Measurements from ENCODE around the gene PINLYP. TPM values are rescaled to one million over a fixed set of nuclear protein-coding genes. Genes with fewer than 3 reads are reported as not detected.
"Not testable (repeated sequence)": the region's sequence is repeated elsewhere in the genome, so short reads cannot be mapped to it uniquely, and the experiment has no call there.

The PINLYP gene
- total RNA-seq, 1 donor from 2014 or later: 0.73 TPM

DNA sequence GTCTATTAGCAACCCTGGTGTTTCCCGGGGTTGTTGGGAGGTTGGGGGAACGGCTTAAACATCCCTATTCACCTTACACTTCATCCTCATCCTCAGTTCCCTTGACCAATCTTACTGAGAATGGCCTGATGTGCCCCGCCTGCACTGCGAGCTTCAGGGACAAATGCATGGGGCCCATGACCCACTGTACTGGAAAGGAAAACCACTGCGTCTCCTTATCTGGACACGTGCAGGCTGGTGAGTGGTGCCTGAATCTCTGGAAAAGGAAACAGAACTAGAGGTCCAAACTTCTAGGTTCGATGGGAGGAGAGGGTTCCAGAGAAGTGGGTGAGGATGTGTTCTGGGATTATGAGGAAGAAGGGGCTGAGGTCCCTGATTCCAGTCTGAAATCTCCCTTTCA lies 5.9 kb downstream of the PINLYP start:
- no peak for DNase-seq (ENCODE audit: low read depth, low spot score)

DNA sequence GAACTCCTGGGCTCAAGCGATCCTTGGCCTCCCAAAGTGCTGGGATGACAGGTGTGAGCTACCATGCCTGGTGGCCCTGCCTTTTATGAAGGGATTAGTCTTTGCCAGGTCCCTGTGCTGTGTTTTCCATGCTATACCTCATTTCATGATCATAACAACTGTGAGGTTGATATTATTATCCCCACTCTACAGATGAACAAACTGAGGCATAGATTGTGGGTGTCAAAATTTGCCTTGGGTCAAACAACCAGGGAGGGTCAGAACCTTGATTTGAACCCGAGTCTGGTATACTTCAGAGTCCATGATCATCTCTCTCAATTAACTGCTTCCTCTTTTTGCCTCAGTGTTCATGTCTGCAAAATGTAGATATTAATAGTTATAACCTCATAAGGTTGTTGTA lies 6.9 kb downstream of the PINLYP start:
- no peak for DNase-seq (ENCODE audit: low read depth, low spot score)

- no peak for DNase-seq (ENCODE audit: low read depth, low spot score)
These were observed 8.9 kb downstream of the PINLYP start for GRCh38 chr19:43584484-43584883.

GRCh38 chr19:43586346-43586745 lies 10.7 kb downstream of the PINLYP start:
- no peak for DNase-seq (ENCODE audit: low read depth, low spot score)

DNA sequence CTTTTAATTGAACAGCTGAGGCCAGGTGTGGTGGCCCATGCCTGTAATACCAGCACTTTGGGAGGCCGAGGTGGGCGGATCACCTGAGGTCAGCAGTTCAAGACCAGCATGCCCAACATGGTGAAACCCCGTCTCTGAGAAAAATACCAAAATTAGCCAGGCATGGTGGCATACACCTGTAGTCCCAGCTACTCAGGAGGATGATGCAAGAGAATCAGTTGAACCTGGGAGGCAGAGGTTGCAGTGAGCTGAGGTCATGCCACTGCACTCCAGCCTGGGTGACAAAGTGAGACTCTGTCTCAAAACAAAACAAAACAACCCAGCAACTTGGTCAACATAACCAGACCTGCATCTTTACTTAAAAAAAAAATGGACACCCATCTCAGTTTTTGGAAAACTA lies 11.4 kb downstream of the PINLYP start:
- DNase-seq (ENCODE audit: low read depth, low spot score): not testable (repeated sequence)

DNA sequence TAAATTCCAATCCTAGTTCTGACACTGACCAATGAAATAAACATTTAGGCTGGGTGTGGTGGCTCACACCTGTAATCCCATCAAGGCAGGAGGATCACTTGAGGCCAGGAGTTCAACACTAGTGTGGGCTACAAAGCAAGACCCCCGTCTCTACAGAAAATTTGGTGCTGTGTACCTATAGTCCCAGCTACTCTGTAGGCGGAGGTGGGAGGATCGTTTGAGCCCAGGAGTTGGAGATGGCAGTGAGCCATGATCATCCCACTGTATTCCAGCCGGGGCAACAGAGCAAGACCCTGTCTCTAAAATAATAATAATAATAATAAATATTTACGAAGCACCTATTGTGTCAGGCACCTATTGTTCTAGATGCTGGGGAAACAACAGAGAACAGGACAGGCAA lies 13.7 kb downstream of the PINLYP start:
- no peak for DNase-seq (ENCODE audit: low read depth, low spot score)

- no peak for DNase-seq (ENCODE audit: low read depth, low spot score)
These were observed 14.1 kb downstream of the PINLYP start for GRCh38 chr19:43589678-43590077.

GRCh38 chr19:43591904-43592772 lies 16.5 kb downstream of the PINLYP start:
- no peak for DNase-seq (ENCODE audit: low read depth, low spot score)

- DNase-seq (ENCODE audit: low read depth, low spot score): no peak
These were observed 17.3 kb downstream of the PINLYP start for GRCh38 chr19:43592800-43593350.

DNA sequence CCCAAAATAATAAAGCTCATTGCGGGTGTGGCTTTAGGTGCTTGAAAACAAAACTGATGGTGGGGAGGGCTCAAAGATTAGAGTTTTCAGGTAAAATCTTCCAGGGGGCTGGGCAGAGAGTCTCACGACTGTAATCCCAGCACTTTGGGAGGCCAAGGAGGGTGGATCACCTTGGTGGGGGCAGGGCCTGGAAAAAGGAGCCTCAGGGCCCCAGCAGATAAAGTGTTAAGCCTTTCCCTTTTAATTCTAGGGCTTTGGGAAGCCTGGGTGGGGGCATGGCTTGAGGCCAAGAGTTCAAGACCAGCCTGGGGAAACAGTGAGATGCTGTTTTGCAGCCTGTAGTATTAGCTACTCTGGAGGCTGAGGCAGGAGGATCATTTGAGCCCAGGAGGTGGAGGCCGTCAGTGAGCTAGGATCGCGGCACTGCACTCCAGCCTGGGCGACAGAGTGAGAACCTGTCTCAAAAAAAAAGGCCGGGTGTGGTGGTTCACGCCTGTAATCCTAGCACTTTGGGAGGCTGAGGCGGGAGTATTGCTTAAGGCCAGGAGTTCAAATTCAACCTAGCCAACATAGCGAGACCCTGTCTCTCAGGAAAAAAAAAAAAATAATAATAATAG lies 18.6 kb downstream of the PINLYP start:
- DNase-seq (ENCODE audit: low read depth, low spot score): no peak

DNA sequence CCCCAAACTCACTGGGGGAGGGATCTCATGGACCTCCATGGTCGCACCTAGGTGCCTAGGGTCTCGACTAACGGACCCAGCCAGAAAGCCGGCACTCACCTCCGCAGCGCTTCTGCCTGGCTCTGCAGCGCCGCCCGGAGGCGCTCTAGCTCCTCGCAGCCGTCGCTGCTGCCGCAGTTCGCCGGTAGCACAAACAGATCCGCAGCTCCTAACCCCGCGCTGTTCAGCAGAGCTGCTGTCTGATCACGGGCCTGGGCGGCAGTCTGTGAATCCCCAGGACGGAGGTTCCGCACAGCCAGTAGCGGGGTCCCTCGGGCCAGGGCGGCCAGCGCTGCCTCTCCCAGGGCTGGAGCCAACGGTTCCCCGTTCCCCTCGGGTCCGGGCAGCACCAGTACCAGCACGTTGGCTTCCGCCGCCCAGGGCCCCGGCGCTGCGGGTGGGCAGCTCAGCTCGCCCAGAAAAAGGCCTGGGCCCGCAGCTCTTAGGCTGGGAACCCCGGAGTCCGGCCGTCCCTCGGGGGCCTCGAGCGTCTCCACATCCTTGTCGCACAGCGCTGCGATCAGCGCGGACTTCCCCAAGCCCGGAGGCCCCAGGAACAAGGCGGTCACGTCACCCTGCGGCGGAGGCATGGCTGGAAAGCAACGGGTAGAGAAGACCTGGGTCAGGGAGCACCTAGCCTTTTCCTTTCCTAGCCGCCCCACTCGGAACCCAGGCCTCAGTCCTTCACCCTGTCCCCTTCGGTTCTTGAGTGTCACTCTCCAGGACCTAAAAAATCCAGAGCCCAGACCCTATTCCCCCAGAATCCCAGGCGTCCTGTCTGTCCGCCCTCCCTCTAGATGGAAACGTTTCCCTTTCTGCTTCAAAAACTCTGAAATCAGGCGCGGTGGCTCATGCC lies 19.4 kb downstream of the PINLYP start:
- DNase-seq (ENCODE audit: low read depth, low spot score): no peak

- no peak for DNase-seq (ENCODE audit: low read depth, low spot score)
These were observed 20.0 kb downstream of the PINLYP start for GRCh38 chr19:43595605-43595998.

GRCh38 chr19:43595999-43596841 lies 20.6 kb downstream of the PINLYP start, which contains the start of the genes IRGQ and ZNF576:
IRGQ (minus strand) TSS chr19:43596134; CDS start chr19:43595338, 796 bp downstream.
ZNF576 (plus strand) TSS chr19:43596595; CDS start chr19:43597109, 514 bp downstream.
- peak; percentile 95 for DNase-seq (ENCODE audit: low read depth, low spot score)

DNA sequence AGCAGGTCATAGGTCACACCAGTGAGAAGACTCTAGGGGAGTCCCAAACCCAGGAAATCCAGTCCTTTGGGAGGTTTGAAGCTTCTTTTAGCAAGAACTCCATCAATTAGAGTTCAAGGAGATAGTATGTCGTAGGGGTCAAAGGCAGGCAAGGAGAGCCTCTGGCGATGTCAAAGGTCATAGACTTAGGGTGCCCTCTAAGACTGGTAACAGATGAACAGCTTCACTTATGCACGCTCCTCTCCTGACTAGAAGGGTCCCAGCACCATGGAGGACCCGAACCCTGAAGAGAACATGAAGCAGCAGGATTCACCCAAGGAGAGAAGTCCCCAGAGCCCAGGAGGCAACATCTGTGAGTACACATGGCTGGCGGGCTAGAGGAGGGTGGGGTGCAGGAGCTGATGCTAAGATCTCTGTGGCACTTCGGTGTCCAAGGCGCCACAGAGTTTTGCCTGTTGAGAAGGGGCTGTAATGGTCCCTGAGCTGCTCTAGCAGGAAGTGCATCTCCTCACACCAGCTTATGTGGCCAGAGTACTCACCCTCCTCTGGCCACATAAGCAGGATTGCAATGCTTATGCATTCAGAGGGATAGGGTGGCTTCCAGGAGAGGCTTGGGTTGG lies 21.4 kb downstream of the PINLYP start:
- DNase-seq (ENCODE audit: low read depth, low spot score): no peak

- DNase-seq (ENCODE audit: low read depth, low spot score): no peak
These were observed 22.3 kb downstream of the PINLYP start for GRCh38 chr19:43597876-43598275.

DNA sequence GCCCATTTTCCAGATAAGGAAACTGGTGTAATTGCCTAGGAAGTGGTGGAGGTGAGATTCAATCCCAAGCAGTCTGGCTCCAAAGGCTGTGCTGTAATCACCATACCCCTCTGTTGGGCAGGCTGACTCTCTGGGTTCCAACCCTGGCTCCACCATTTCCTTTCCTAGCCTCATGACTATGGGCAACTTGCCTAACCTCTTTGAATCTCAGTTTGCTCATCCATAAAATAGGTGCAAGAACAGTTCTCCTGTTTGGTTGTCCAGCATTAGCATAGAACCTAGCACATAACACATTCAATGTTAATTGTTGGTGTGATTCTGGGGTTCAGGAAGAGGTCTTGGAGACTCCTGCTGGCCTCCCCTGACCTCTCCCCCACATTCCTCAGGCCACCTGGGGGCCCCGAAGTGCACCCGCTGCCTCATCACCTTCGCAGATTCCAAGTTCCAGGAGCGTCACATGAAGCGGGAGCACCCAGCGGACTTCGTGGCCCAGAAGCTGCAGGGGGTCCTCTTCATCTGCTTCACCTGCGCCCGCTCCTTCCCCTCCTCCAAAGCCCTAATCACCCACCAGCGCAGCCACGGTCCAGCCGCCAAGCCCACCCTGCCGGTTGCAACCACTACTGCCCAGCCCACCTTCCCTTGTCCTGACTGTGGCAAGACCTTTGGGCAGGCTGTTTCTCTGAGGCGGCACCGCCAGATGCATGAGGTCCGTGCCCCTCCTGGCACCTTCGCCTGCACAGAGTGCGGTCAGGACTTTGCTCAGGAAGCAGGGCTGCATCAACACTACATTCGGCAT lies 23.0 kb downstream of the PINLYP start:
- DNase-seq (ENCODE audit: low read depth, low spot score): no peak

- DNase-seq (ENCODE audit: low read depth, low spot score): no peak
These were observed 24.2 kb downstream of the PINLYP start for GRCh38 chr19:43599635-43600295.

DNA sequence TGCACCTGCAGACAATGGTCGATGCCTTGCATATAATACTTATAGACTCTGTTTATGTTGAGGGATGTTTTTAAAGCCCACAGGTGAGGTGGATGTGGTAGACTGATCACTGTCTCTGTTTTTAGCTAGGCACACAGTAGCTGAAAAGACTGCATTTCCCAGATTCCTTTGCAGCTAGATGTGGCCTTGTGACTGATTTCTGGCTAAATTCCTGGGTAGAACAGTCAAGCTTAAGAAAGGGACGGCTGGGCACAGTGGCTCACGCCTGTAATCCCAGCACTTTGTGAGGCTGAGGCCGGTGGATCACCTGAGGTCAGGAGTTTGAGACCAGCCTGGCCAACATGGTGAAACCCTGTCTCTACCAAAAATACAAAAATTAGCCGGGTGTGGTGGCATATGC lies 24.7 kb downstream of the PINLYP start:
- DNase-seq (ENCODE audit: low read depth, low spot score): not testable (repeated sequence)
